ENCODE data around the gene CPLX4. TPM values are rescaled to one million over a fixed set of nuclear protein-coding genes. Genes with fewer than 3 reads are reported as not detected.

The CPLX4 gene
- polyA plus RNA-seq, 1 of the 3 experiments (the other 2 are of a cell fraction): not detected

GRCh38 chr18:59345556-59345955 is 27.1 kb upstream of the CPLX4 start:
- Histone ChIP-seq H3K9me3 (no peaks in the 10 kb centered on the region), H3F3A (replicated peaks; ENCODE audit: insufficient read depth) (peaks cover 9% of the 10 kb centered on the region), H3K9ac (no peak overlapping the region), H3K4me3 (ENCODE audit: low read depth in 2 of 2, low read length in 1 of 2) (no peak overlapping the region), H3K27ac (ENCODE audit: low read depth in 2 of 2, low read length in 1 of 2) (no peak overlapping the region), H3K79me2 (ENCODE audit: insufficient read depth) (peaks cover 36% of the 10 kb centered on the region), H2AFZ (ENCODE audit: low read depth) (no peak overlapping the region), H3K4me1 (ENCODE audit: control insufficient read depth in 1 of 2, insufficient read depth in 2 of 2, low read depth in 1 of 2, low read length in 1 of 2) (no peaks in the 10 kb centered on the region; a peak in 2 of 4 replicates), H3K4me2 (no peak overlapping the region), H3K36me3 (replicated peaks in 1 of 2; ENCODE audit: control insufficient read depth in 1 of 2, insufficient read depth in 2 of 2, low read length in 1 of 2) (peaks cover 71 to 98% of the 10 kb centered on the region in 2 experiments), H3K27me3 (ENCODE audit: insufficient read depth) (no peaks in the 10 kb centered on the region), H4K20me1 (ENCODE audit: insufficient read depth) (peaks cover 5% of the 10 kb centered on the region), H3K9me2 (no peaks in the 10 kb centered on the region)
- no peak for DNase-seq
- ChIA-PET POLR2A (no interaction called here), CTCF (interaction anchor here (1.2 kb wide), 1 partner anchor 57 kb away, joined by 3 read pairs; no protein-coding TSS in a partner anchor)
- 94% methylated on average over 4 of the region's 4 CpGs for WGBS (ENCODE audit: low lambda C conversion rate)
- TF ChIP-seq GATA2 (CRISPR knock-in tag; IDR thresholded peaks at IDR 0.05) (no peak), TCF12 (IDR thresholded peaks at IDR 0.05) (no peak)

DNA sequence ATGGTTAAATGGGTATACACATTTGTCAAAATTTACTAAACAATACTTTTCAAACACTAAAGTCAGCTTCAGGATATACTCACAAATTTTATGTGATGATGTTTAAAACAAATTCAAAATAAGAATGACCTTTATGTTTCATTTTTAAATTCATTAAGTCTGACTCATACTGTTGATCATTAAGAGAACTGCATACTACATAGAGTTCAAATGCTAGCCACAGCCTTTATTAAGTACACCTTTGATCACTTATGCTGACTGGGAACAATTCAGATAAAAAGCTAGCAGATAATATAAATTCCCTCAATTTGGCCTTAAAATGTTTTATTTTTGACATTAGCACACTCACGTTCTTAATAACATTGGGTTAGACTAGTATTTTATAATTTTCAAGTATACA is 26.5 kb upstream of the CPLX4 start:
- Histone ChIP-seq H3K9ac (no peak overlapping the region), H3K36me3 (replicated peaks in 1 of 2; ENCODE audit: control insufficient read depth in 1 of 2, insufficient read depth in 2 of 2, low read length in 1 of 2) (peaks cover 72 to 98% of the 10 kb centered on the region in 2 experiments), H3K27ac (ENCODE audit: low read depth in 2 of 2, low read length in 1 of 2) (no peak overlapping the region), H2AFZ (ENCODE audit: low read depth) (no peak overlapping the region), H3K79me2 (ENCODE audit: insufficient read depth) (peaks cover 41% of the 10 kb centered on the region), H4K20me1 (ENCODE audit: insufficient read depth) (peaks cover 5% of the 10 kb centered on the region), H3K4me3 (ENCODE audit: low read depth in 2 of 2, low read length in 1 of 2) (no peak overlapping the region), H3K27me3 (ENCODE audit: insufficient read depth) (no peaks in the 10 kb centered on the region), H3K9me2 (no peaks in the 10 kb centered on the region), H3K4me2 (no peak overlapping the region), H3K4me1 (ENCODE audit: control insufficient read depth in 1 of 2, insufficient read depth in 2 of 2, low read depth in 1 of 2, low read length in 1 of 2) (no peaks in the 10 kb centered on the region; a peak in 2 of 4 replicates), H3K9me3 (no peaks in the 10 kb centered on the region), H3F3A (replicated peaks; ENCODE audit: insufficient read depth) (peaks cover 9% of the 10 kb centered on the region)
- WGBS (ENCODE audit: low lambda C conversion rate): 61% methylated on average over 1 of the region's 1 CpG
- CTCF ChIA-PET: interaction anchor here (1.2 kb wide), 1 partner anchor 58 kb away, joined by 3 read pairs; no protein-coding TSS in a partner anchor
- no peak for DNase-seq
- POLR2A ChIA-PET: no interaction called here
- TF ChIP-seq CHD2 (IDR thresholded peaks at IDR 0.05; ENCODE audit: low read length, partially characterized antibody) (no peak), GABPA (IDR thresholded peaks at IDR 0.05; ENCODE audit: low read depth) (no peak), EZH2phosphoT487 (IDR thresholded peaks at IDR 0.05; ENCODE audit: borderline replicate concordance, low read depth) (no peak), RXRA (IDR thresholded peaks at IDR 0.05; ENCODE audit: borderline replicate concordance, low read depth) (no peak), PBX3 (IDR thresholded peaks at IDR 0.05) (no peak), JUND (IDR thresholded peaks at IDR 0.05) (no peak), FOXJ3 (CRISPR knock-in tag; IDR thresholded peaks at IDR 0.05) (no peak), TEAD4 (IDR thresholded peaks at IDR 0.05; ENCODE audit: borderline replicate concordance, insufficient read depth) (no peak), POLR2AphosphoS5 (IDR thresholded peaks at IDR 0.05; ENCODE audit: low read depth, low read length) (no peak), REST (IDR thresholded peaks at IDR 0.05; ENCODE audit: low read depth, low read length) (no peak), RCOR1 (IDR thresholded peaks at IDR 0.05; ENCODE audit: low read length) (no peak), TAF1 (IDR thresholded peaks at IDR 0.05; ENCODE audit: borderline replicate concordance, low read depth, low read length) (no peak), USF2 (IDR thresholded peaks at IDR 0.05; ENCODE audit: borderline replicate concordance, low read depth, low read length) (no peak), TCF12 (IDR thresholded peaks at IDR 0.05) (no peak), GATA2 (CRISPR knock-in tag; IDR thresholded peaks at IDR 0.05) (no peak), EP300 (IDR thresholded peaks at IDR 0.05; ENCODE audit: borderline replicate concordance in 1 of 2, low read depth in 1 of 2, low read length in 1 of 2) (no peak), CTCF (IDR thresholded peaks at IDR 0.05) (no peak)
- TF ChIP-seq, protein P1, sequence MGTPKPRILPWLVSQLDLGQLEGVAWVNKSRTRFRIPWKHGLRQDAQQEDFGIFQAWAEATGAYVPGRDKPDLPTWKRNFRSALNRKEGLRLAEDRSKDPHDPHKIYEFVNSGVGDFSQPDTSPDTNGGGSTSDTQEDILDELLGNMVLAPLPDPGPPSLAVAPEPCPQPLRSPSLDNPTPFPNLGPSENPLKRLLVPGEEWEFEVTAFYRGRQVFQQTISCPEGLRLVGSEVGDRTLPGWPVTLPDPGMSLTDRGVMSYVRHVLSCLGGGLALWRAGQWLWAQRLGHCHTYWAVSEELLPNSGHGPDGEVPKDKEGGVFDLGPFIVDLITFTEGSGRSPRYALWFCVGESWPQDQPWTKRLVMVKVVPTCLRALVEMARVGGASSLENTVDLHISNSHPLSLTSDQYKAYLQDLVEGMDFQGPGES (IDR thresholded peaks at IDR 0.05; ENCODE audit: low read depth, low read length): no peak
- TF ChIP-seq, protein P2, sequence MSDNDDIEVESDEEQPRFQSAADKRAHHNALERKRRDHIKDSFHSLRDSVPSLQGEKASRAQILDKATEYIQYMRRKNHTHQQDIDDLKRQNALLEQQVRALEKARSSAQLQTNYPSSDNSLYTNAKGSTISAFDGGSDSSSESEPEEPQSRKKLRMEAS (IDR thresholded peaks at IDR 0.05; ENCODE audit: low read depth): no peak

Measured in SK-N-SH (cell line).